Measurements from ENCODE around the gene WIPI1. TPM values are rescaled to one million over a fixed set of nuclear protein-coding genes. Genes with fewer than 3 reads are reported as not detected.

Gene WIPI1, protein sequence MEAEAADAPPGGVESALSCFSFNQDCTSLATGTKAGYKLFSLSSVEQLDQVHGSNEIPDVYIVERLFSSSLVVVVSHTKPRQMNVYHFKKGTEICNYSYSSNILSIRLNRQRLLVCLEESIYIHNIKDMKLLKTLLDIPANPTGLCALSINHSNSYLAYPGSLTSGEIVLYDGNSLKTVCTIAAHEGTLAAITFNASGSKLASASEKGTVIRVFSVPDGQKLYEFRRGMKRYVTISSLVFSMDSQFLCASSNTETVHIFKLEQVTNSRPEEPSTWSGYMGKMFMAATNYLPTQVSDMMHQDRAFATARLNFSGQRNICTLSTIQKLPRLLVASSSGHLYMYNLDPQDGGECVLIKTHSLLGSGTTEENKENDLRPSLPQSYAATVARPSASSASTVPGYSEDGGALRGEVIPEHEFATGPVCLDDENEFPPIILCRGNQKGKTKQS
- 100 to 1,000 TPM in 2 of 4 donors, 10 to 100 TPM in 2; 80.3 to 197 (median 117) TPM for total RNA-seq
- polyA plus RNA-seq: 100 to 1,000 TPM; 128 to 152 (median 136) TPM
- long read RNA-seq, donor 1, transcript WIPI1-201 (13 exons, 1,832 nt): major isoform, 99 of 128 reads
- long read RNA-seq, donor 1, partial matches to known transcripts: 6 of 128 reads
- long read RNA-seq, donor 1, other reads (novel, unspliced or antisense): 21 of 128 reads
- long read RNA-seq, donor 2, transcript WIPI1-202 (12 exons, 1,575 nt): minor isoform, 13 of 475 reads
- long read RNA-seq, donor 2, transcript WIPI1-201 (13 exons, 1,832 nt): major isoform, 384 of 475 reads
- long read RNA-seq, donor 2, partial matches to known transcripts: 40 of 475 reads
- long read RNA-seq, donor 2, other reads (novel, unspliced or antisense): 37 of 475 reads

DNA sequence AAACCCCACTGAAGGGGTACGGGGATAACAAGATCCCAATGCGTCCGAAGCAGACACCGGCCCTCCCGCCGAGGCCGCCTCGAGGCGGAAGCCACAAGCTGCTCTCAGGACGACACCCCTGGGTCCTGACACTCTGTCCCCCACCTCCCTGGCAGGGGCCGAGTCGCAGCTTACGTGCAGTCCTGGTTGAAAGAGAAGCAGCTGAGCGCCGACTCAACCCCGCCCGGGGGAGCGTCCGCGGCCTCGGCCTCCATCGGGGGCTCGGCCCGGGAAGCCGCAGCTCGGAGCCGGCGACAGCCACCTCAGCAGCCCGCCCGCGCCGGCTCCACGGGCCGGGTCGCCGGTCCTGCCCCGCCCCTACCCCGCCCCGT, at the start of gene WIPI1:
WIPI1 (minus strand) TSS at position 329 of the 371 bp plus-strand sequence; CDS start at position 254, 75 bp downstream.
- H3K27me3 ChIP-seq (ENCODE audit: insufficient read depth in 3 of 3, low read length in 2 of 3): no peaks in the 10 kb centered on the region
- H3K9me3 ChIP-seq: no peaks in the 10 kb centered on the region
- intact Hi-C loops (cut with DNase I): loop anchor here in 1 of 2 donors (5.0 kb wide), 1 partner anchor 55 kb away; the partner anchor contains the start of gene PRKAR1A
- DNase-seq (peak in 1 of 2 donors; percentile 82), ATAC-seq (peak in 3 of 4 donors; percentile 4 to 15 (median 14))
- peaks cover 62% of the 10 kb centered on the region for H3K4me1 ChIP-seq
- peak within 1 kb of the TSS; percentile 98 for H3K27ac ChIP-seq
- WGBS, 3 donors: 0% methylated on average over 13 to 37 of the region's 39 CpGs
- H3K4me3 ChIP-seq: peak within 1 kb of the TSS; percentile 87
- TF ChIP-seq, protein P1, sequence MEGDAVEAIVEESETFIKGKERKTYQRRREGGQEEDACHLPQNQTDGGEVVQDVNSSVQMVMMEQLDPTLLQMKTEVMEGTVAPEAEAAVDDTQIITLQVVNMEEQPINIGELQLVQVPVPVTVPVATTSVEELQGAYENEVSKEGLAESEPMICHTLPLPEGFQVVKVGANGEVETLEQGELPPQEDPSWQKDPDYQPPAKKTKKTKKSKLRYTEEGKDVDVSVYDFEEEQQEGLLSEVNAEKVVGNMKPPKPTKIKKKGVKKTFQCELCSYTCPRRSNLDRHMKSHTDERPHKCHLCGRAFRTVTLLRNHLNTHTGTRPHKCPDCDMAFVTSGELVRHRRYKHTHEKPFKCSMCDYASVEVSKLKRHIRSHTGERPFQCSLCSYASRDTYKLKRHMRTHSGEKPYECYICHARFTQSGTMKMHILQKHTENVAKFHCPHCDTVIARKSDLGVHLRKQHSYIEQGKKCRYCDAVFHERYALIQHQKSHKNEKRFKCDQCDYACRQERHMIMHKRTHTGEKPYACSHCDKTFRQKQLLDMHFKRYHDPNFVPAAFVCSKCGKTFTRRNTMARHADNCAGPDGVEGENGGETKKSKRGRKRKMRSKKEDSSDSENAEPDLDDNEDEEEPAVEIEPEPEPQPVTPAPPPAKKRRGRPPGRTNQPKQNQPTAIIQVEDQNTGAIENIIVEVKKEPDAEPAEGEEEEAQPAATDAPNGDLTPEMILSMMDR (IDR thresholded peaks at IDR 0.05): no peak
- peaks cover 0 to 8% of the 10 kb centered on the region in 2 donors for H3K36me3 ChIP-seq (ENCODE audit: insufficient read depth in 1 of 2, low read depth in 1 of 2)

DNA sequence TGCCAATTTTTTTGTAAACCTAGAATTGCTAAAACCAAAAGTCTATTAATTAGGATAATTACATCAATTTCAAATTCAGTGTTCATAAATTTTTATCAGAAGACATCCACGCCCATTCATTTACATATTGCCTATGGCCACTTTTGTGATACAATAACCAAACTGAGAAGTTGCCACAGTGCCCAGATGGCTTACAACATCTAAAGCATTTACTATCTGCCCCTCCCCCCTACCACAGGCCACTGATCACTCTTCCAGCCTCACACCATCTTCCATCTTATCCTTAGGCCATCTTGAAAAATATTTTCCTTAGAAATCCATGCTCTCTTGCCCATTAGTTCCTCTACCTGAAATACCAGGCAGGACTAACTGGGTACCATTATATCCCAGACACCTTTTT, 48.7 kb upstream of the WIPI1 start:
- TF ChIP-seq, protein P1 (IDR thresholded peaks at IDR 0.05): no peak
- Histone ChIP-seq H3K27me3 (ENCODE audit: insufficient read depth in 3 of 3, low read length in 2 of 3) (no peaks in the 10 kb centered on the region), H3K4me1 (peaks cover 21% of the 10 kb centered on the region)

DNA sequence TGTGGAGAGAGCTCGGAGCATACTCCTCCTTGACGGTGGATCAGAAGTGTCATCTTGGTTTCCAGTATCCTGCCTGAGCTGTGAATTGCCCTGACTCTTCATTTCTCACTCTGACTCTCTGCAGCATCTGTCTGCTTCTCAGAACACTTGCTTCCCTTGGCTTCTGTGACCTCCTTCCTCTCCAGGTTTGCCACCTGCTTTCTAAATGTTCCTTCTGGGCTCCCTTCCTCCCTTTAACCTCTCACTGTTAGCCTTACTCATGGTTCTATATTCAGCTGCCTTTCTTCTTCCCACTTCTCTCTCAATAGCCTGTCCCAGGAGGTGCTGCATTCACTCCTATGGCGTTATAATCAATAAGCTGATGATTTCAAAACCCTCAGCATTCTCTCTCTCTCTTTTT, 43.8 kb upstream of the WIPI1 start:
- WGBS, 3 donors: 59 to 63% (median 61%) methylated on average over 3 of the region's 3 CpGs

More for the DNA sequence above, 48.7 kb upstream of the WIPI1 start:
- H3K9me3 ChIP-seq: no peaks in the 10 kb centered on the region
- H3K4me3 ChIP-seq: no peak overlapping the region
- no peak for DNase-seq
- H3K27ac ChIP-seq: no peak overlapping the region
- 95 to 100% (median 96%) methylated on average over 1 of the region's 1 CpG for WGBS, 3 donors
- intact Hi-C loops (cut with DNase I): no loop called here
- no peaks in the 10 kb centered on the region for H3K36me3 ChIP-seq (ENCODE audit: insufficient read depth in 1 of 2, low read depth in 1 of 2)
- no peak for ATAC-seq

DNA sequence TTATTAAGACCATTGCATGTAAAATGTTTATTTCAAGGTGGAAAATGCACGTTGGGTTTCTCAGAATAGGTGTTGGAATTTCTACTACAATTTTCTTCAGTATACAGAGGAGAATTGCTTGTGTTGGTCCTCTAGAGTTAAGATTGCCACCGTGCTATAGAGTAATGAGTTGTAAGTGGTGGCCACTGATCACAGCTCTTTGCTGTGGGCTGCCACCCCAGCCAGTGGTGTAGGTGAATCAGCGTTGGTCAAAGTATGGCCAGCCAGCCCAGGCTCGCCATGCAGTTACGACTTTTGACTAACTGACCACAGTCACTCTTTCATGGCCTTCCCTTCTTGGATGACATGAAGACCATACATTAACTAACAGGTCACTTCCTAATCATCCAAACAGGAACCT, 42.3 kb upstream of the WIPI1 start:
- Histone ChIP-seq H3K4me1 (no peaks in the 10 kb centered on the region), H3K4me3 (no peak overlapping the region), H3K27ac (no peak overlapping the region), H3K36me3 (ENCODE audit: insufficient read depth in 1 of 2, low read depth in 1 of 2) (no peaks in the 10 kb centered on the region), H3K27me3 (ENCODE audit: insufficient read depth in 3 of 3, low read length in 2 of 3) (no peaks in the 10 kb centered on the region), H3K9me3 (no peaks in the 10 kb centered on the region)
- ATAC-seq (no peak), DNase-seq (no peak)
- TF ChIP-seq, protein P1 (IDR thresholded peaks at IDR 0.05): no peak
- WGBS, 3 donors: 90 to 96% (median 91%) methylated on average over 5 of the region's 5 CpGs
- intact Hi-C loops (cut with DNase I): no loop called here

More for the DNA sequence above, 43.8 kb upstream of the WIPI1 start:
- TF ChIP-seq, protein P1 (IDR thresholded peaks at IDR 0.05): no peak
- no peaks in the 10 kb centered on the region for H3K9me3 ChIP-seq
- intact Hi-C loops (cut with DNase I): no loop called here
- no peak overlapping the region for H3K4me3 ChIP-seq
- no peaks in the 10 kb centered on the region for H3K4me1 ChIP-seq
- H3K36me3 ChIP-seq (ENCODE audit: insufficient read depth in 1 of 2, low read depth in 1 of 2): no peaks in the 10 kb centered on the region
- no peaks in the 10 kb centered on the region for H3K27me3 ChIP-seq (ENCODE audit: insufficient read depth in 3 of 3, low read length in 2 of 3)
- peak overlapping the region; percentile 14 for H3K27ac ChIP-seq
- peak in 2 of 4 donors; percentile 63 to 73 for ATAC-seq
- no peak for DNase-seq

All from psoas muscle (tissue), 8 donors.